Breast epithelium (tissue), 3 donors: ENCODE data around the gene ANO5.

Source experiments
- CTCF ChIP-seq, 3 donors: fragments of 450-650 bp; IDR thresholded peaks; one replicate each; pipeline ENCODE4 v1.5.1; 2016 to 2017; ENCODE audit warnings: antibody characterized with exemption in 3 of 3, mild to moderate bottlenecking in 3 of 3, moderate library complexity in 3 of 3
- POLR2A ChIP-seq: fragments of 450-650 bp; IDR thresholded peaks from one replicate; pipeline ENCODE4 v1.6.1; 2016; ENCODE audit warnings: antibody characterized with exemption, mild to moderate bottlenecking, moderate library complexity
- POLR2AphosphoS5 ChIP-seq, 3 donors: sonication (generic); formaldehyde crosslinking; IDR thresholded peaks; one replicate each; pipeline ENCODE4 v1.6.1; 2017; ENCODE audit warnings: antibody characterized with exemption in 3 of 3

- TF ChIP-seq CTCF (IDR thresholded peaks at IDR 0.05) (no peak), POLR2A (no peak), POLR2AphosphoS5 (IDR thresholded peaks at IDR 0.05) (no peak)
Measured at GRCh38 chr11:22190827-22191463, 1.9 kb upstream of the ANO5 start.
